NCI-H146 treated with DMSO at 0.1 percent for 48 hours (cell line): ENCODE results near the gene ELMO1.

Experiments used
- DNase-seq: peaks from one replicate; lab custom pipeline; 2025; ENCODE audit not compliant: unreplicated experiment; lab: John Stamatoyannopoulos, UW

Gene ELMO1

DNA sequence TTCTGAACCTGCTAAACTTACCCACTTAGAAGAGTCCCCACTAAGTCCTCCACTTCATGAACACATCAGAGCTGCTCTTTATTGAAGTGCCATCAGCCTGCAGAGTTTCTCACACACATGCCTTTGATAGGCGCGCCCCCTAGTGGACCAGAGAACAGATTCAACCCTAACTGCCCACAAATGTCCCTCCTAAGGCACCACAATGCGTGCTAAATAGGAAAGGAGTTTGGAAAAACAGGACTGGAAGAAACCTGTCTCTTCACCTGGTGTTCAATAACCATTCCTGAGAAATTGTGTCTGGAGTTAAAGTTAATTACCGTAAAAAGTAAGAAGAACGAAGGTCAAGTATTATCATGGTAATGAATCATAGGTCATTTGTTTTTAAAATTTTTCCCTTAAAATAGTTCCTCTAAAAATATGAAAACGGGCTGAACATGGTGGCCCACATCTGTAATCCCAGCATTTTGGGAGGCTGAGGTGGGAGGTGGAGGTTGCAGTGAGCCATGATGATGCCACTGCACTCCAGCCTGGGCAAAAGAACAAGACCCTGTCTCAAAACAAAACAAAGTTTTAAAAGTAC lies 249.7 kb downstream of the ELMO1 start:
- DNase-seq = peak; percentile 75

DNA sequence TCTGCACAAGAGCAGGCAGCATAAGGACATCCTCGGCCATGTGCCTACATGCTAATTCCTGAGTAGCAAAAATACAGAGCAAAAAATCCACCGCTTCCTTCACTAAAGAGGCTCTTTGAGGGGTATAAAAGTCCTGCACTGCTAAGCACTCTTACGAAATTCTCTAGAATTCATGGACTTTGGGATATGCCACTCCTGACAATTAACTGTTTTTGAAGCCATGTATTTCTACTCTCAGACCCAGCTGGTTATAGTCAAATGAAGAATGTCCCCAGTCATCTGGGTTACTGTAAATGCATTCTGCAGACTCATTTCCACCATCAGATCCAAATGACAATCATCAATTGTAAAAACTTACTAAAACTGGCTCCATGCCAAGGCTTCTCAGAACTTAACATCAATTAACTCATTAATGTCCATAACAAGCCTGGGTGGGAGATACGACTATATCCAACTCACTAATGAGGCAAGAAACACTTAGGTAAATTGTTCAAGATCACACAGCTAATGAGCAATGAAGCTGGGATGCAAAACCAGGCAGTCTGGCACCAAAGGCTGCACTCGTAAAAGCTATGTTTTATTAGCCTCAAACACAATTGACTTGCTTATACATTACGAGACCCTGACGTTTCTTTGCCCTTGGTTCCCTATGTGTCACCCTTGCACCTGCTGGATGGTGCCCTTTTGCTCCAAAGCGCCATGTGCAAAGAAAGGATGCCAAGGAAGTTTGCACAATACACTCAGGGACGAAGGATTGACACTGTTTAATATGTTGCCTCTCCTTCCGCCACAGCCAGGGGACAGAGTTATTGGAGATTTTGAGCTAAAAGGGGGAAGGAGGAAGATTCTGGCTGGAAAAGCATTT lies 250.4 kb downstream of the ELMO1 start:
- DNase-seq = no peak

- no peak for DNase-seq
Measured at GRCh38 chr7:37197108-37197507, 251.6 kb downstream of the ELMO1 start.

DNA sequence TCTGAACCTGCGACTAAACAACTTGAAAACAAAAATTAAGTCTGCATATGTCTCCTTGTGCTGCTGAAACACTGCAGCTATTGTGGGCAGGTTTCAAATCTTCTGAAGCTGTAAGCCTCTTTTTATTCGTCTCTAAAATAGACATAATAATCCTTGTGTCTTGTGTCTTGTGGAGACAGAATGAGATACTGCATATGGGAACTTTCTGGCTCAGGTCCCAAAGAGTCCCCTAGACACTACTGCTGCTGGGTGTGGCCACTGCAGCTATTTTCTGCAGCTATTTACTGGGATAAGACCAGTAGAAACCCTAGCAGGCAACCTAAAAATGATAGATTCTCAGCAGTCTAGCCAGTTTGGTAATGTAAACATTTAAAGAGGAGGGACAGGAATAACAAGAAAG lies 252.0 kb downstream of the ELMO1 start:
- DNase-seq = no peak

DNA sequence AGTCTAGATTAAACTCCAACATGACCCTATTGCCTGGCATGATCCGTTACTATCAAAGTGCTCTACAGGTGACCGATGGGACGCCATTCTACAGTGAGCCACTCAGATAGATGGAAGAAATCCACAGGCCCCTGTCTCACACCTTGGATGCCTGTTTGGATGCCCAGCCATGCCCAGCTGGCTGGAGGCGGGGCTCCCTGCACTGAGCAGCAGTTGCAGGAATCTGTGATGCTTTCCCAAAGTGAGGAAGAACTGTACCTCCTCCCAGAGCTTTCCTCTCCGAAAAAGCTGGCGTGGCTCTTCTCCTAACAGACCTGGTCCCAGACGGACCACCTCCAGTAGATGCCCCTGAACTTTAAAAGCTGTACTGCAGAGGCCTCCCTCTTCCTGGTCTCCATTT lies 253.3 kb downstream of the ELMO1 start:
- DNase-seq = no peak

DNA sequence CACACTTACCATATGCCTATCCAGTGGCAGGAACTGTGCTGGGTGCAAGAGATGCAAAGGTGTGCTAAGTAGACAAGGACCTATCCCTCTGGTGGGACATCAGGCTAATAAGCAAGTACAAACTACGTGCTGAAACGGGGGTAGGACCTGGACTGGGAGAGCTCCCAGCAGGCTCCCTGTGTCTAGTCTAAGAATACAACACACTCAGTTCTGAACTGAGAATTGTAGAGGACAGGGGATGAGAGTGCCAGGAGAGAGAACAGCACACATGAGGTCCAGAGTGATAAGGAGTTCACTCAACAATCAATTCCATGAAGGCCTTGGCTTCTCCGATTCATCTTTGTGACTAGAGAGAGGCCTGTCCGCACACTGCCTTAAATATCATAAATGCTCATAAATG lies 253.7 kb downstream of the ELMO1 start:
- no peak for DNase-seq

DNA sequence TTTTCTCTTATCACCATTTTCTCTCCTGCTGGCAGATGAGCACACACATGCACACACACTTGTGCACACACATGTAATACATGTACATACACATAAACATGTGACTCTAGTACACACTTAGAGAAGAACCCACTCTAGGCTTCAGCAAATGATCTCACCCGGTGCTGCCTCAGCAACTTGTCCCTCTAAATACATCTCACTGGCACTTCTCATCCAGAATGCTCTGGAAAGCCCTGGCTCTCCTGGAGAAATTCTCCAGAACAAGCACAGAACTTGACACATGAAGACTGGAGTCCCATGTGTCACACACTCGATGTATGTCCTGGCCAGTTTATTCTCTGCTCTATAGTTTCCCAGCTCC lies 254.9 kb downstream of the ELMO1 start:
- DNase-seq = no peak

GRCh38 chr7:37193087-37193774 lies 255.4 kb downstream of the ELMO1 start:
- no peak for DNase-seq

- DNase-seq = peak; percentile 60
Measured at GRCh38 chr7:37191797-37192196, 256.9 kb downstream of the ELMO1 start.

- DNase-seq = no peak
Measured at GRCh38 chr7:37187179-37187578, 261.5 kb downstream of the ELMO1 start.

GRCh38 chr7:37186753-37187152 lies 261.9 kb downstream of the ELMO1 start:
- DNase-seq = no peak

GRCh38 chr7:37181550-37181932 lies 267.1 kb downstream of the ELMO1 start:
- DNase-seq = no peak

GRCh38 chr7:37180828-37181549 lies 267.7 kb downstream of the ELMO1 start:
- no peak for DNase-seq

DNA sequence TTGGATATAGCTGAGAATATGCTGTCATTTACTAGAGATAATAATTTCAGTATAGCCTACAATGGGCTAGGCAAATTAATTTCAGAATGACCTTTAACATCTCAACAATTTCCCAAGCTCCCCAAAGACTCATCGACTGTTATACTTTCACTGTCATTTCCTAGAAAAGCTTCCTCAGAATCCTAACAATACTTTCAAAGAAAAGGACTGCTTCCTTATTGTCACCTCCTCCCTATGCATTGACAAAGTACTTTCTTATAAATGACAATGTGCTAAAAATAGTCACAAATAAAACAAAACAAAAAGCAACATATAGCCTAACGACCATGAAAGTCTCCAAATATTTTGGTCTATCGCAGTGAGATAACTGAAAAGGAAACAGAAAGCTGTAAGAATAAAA lies 272.6 kb downstream of the ELMO1 start:
- DNase-seq = no peak

GRCh38 chr7:37174460-37174859 lies 274.2 kb downstream of the ELMO1 start:
- no peak for DNase-seq

- no peak for DNase-seq
Measured at GRCh38 chr7:37173670-37174069, 275.0 kb downstream of the ELMO1 start.

- no peak for DNase-seq
Measured at GRCh38 chr7:37162106-37162505, 286.6 kb downstream of the ELMO1 start.

DNA sequence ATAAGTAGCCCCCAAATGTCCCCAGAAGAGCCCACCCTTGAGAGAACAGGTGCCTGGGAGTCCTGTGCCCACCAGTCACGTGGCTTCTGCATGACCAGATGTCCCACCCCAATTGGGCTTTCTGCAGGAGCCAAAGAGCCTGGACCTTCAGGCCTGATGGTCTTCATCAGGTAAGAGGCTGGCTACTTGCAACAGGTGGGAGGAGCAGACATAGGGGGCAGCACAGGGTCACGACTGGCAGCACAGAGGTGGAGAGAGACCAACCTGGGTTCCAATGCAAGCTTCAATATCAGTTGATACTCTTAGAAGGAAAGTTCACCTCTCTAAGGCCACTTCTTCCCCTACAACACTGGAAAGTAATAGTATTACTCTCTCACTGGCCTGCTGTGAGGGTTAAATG lies 288.0 kb downstream of the ELMO1 start:
- DNase-seq = no peak

DNA sequence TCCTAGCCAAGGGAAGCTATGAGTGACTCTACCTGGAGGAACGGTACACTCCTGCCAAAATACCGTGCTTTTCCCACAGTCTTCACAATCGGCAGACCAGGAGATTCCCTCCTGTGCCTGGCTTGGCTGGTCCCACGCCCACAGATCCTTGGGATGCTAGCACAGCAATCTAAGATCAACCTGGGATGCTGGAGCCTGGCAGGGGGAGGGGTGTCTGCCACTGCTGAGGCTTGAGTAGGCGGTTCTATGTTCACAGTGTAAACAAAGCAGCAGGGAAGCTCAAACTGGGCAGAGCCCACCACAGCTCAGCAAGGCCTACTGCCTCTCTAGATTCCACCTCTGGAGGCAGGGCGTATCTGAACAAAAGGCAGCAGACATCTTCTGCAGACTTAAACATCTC lies 295.3 kb downstream of the ELMO1 start:
- DNase-seq = no peak

GRCh38 chr7:37151741-37152413 lies 296.8 kb downstream of the ELMO1 start:
- DNase-seq = no peak

DNA sequence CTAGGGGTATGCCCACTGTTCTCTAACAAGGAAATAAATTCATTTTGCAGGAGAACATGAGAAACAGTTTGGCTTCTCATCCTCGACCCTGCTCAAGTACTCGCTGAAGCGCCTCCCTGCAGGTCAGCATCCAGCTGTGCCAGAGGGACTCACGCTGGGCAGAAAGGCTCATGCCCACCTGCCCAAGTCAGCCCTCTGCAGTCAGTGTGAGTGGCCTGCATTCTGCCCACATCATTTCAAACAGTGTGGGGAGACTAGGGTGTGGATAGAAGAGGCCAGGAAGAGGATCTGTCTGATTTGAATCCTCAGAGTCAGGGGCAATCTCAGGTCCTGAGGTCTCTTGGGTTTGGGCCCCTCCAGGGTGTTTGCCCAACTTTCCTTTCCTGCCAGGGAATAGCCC lies 297.8 kb downstream of the ELMO1 start:
- DNase-seq = peak; percentile 32
